HG03565 (cell line): ENCODE measurements around the gene BCL2L12.
"Not testable (repeated sequence)": the region's sequence is repeated elsewhere in the genome, so short reads cannot be mapped to it uniquely, and the experiment has no call there.

Experiments used
- ATAC-seq: cut with Tn5 transposase; IDR thresholded peaks from one replicate; pipeline ENCODE4 v1.9.1; 2021; ENCODE audit warnings: mild to moderate bottlenecking, moderate library complexity; ENCODE audit not compliant: unreplicated experiment

Gene BCL2L12, protein sequence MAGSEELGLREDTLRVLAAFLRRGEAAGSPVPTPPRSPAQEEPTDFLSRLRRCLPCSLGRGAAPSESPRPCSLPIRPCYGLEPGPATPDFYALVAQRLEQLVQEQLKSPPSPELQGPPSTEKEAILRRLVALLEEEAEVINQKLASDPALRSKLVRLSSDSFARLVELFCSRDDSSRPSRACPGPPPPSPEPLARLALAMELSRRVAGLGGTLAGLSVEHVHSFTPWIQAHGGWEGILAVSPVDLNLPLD

DNA sequence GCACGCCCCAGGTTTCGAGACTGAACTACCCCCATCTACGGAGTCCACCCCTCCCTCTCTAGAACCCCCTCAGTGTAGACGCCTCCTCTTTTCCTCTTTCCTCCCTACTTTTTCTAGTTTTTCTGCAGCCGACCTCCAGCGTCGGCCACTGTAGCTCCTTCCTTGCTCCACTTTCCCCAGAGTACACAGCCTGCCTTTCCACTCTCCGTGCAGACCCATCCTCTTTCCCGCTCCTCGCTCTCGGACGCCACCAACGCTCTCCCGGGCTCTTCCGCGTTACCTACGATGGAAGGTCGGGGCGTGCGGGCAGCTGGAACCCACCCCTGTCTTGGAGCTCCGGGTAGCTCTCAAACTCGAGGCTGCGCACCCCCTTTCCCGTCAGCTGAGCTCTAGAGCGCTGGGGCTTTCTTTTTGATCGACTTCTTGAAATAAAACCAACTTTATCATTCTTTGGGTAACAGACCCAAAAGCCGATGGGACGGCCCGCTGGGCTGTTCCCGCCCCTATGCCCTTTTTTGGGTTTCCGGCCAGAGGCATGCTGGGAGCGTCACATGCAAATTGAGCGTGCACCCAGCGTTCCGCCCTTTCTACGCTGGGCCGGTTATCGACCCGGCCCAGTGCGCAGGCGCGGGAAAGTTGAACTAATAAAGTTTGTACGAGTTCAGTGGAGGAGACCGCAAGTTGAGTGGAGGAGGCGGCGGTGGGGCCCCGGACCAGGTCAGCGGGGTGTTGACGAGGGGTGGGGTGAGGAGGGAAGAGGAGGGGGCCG is at the start of gene BCL2L12, which contains the start of gene IRF3:
TSS of gene BCL2L12 (plus strand) at position 583 of the 769 bp plus-strand sequence. CDS start 760 bp downstream, outside the sequence.
TSS of gene IRF3 (minus strand) at position 507 of the 769 bp plus-strand sequence. CDS start 1,019 bp downstream, outside the sequence.
- peak; percentile 78 for ATAC-seq

DNA sequence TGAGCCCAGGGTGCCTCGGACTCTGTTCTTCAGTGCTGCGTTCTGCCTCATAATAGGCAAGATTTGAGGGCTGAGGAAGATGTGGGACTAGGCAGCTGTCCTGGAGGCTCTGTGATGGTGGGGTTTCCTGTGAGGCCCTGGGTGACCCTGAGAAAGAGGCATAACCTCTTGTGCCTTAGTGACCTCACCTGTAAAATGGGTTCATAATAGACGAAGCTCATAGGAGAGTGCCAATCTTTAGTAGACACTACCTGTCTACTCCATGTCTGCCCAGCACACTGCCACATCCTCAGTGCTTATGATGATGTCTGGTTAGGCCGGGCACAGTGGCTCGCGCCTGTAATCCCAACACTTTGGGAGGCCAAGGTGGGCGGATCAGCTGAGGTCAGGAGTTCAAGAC is 49.2 kb upstream of the BCL2L12 start:
- ATAC-seq, result no peak

DNA sequence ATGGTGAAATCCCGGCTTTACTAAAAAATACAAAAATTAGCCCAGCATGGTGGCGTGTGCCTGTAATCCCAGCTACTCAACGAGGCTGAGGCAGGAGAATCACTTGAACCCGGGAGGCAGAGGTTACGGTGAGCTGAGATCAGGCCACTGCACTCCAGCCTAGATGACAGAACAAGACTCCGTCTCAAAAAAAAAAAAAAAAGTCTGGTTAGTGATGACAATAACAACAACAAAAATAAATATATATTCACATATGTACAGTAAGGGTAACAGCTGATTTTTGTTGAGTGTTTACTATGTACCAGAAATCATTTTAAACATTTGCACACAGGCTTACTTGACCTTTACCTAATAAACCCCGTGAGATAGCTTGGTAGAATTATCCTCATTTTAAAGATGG is 48.8 kb upstream of the BCL2L12 start:
- ATAC-seq, result no peak

DNA sequence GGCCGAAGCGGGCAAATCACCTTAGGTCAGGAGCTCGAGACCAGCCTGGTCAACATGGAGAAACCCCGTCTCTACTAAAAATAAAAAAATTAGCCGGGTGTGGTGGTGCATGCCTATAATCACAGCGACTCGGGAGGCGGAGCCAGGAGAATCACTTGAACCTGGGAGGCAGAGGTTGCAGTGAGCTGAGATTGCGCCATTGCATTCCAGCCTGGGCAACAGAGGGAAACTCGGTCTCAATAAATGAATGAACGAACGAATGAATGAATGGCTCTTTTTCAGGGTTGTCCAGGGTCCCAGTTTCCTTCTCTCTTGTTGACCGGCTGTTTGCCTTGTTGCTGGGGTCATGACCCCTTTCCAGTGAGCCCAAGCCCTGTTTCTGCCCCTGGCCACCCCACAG is 47.9 kb upstream of the BCL2L12 start:
- not testable (repeated sequence) for ATAC-seq

DNA sequence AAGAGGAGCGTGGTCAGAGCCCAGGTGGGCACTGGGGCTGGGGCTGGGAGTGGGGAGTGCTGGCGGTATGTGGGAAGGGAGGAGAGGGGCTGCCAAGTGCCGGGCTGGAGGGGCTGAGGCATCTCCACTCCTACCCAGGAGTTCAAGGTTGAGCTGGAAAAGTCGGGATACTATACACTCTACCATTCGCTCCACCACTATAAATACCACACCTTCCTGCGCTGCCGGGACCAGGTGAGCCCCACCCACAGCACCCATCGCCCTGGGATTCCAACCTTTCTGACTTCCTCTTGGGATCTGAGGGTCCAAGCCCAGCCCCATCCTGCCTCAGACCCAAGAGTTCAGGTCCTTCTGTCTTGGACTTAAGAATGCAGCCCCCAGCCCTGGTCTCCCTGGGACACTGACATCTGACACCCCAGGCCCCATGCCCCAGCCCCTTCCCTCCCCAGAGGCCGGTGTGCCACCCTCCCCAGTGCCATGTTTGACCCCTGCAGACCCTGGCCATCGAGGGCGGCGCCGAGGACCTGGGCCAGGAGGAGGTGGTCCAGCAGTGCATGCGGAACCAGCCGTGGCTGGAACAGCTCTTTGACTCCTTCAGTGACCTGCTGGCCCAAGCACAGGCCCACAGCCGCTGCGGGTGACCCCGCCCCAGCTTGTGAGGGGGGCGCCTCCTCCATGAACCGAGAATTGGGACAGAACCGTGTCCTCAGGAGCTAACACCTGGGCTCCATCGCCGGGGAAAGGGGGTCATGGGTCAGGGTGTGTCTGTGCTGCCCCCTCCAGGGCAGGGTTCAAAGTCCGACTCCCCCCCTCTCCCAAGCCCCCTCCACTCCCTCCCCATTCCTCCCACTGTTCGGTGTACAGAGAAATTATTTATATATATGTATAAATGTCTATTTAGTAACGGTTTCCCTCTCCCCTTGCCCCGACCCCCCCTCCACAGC is 40.5 kb upstream of the BCL2L12 start:
- ATAC-seq, result no peak

DNA sequence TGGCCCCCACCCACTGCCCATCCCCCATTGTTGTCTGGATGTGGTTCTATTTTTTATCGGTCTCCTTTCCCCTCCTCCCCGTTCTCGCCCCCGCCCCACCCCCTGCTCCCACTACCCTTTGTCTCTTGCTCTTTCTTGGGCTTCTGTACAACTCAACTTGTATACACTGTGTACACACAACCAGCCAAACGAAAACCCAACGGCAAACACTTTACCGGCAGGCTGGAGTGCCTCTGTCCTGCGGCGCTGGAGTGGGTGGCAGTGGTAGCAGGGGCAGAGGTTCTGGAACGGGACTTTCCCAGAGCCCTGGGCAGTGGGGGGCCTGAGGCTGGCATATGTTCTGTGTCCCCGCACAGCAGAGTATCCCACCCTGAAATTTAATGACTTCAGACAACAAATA is 39.5 kb upstream of the BCL2L12 start:
- ATAC-seq, result no peak

DNA sequence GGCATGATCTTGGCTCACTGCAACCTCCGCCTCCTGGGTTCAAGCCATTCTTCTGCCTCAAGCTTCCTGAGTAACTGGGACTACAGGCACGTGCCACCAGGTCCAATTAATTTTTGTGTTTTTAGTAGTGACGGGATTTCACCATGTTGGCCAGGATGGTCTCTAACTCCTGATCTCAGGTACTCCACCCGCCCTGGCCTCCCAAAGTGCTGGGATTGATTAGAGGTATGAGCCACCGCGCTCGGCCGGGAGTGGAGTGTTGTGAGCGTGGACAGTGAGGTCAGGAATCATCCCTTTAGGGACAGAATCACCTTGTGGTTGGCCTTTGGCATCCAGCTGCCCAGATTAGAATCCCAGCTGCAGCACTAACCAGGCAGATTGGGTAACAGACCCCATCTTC is 36.1 kb upstream of the BCL2L12 start:
- no peak for ATAC-seq

DNA sequence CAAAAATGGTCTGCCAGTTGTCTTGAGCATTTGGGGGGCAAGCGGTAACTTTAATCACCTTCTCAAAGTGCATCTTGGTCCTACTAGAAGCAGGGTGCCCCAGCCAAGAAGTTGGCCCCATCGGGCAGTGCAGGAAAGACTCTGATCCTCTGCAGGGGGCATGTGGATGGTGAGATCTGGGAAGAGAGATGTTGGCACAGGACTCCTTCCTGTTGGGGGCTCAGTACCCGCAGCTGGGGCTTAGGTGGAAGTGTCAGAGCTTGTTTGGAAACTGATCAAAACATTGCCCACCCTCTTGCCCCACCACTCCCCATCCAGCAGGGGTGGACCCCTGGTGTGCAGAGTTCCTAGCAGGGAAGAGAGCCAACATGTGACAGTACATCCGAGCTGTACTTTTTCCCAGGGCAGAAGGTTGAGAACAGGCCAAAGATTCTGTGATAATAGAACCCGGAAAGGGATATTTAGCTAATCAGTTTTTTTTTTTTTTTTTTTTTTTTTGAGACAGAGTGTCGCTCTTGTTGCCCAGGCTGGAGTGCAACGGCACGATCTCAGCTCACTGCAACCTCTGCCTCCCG is 34.6 kb upstream of the BCL2L12 start:
- ATAC-seq, result no peak

DNA sequence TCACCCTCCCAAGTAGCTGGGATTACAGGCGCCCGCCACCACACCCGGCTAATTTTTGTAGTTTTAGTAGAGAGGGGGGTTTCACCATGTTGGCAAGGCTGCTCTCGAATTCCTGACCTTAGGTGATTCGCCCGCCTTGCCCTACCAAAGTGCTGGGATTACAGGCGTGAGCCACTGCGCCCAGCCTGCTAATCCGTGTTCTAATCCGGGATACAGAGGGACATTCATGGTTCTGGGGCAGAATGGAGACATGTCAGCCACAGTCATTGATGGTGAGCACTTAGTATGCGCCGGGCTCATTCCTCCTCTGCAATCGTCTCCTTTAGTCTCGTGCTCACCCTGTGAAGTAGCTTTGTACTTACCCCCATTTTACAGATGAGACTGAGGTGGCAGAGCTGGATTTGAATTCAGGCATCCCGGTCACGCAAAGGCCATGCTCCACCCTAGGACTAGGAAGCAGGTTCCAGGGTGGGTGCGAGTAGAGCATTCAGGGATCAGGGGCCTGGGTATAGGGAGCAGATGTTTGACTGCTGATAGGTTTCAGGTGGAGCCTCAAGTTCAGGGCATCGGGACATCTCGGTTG is 34.0 kb upstream of the BCL2L12 start:
- ATAC-seq, result no peak

DNA sequence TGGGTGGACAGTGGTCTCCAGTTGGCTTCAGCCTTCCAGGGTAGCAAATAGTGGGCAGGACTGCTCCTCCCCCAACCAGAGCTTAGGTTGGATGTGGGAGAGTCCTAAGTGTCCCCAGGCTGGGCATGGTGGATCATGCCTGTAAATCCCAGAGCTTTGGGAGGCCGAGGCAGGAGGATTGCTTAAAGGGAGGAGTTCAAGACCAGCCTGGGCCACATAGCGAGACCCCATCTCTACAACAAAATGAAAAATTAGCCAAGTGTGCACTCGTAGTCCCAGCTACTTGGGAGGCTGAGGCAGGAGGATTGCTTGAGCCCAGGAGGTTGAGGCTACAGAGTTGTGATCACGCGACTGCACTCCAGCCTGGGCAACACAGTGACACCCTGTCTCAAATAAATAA is 33.2 kb upstream of the BCL2L12 start:
- ATAC-seq, result no peak

DNA sequence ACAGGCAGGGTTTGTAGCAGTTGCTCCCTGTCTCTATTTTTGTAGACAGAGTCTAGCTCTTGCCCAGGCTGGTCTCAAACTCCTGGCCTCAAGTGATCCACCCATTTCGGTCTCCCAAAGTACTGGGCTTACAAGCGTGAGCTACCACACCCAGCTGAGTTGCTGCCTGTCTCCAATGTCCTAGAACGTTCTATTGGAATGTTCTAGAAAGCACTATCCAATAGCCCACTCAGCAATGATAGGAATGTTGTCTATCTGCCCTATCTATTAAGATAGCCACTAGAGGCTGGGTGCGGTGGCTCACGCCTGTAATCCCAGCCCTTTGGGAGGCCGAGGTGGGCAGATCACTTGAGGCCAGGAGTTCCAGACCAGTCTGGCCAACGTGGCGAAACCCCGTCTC is 32.5 kb upstream of the BCL2L12 start:
- ATAC-seq, result not testable (repeated sequence)

DNA sequence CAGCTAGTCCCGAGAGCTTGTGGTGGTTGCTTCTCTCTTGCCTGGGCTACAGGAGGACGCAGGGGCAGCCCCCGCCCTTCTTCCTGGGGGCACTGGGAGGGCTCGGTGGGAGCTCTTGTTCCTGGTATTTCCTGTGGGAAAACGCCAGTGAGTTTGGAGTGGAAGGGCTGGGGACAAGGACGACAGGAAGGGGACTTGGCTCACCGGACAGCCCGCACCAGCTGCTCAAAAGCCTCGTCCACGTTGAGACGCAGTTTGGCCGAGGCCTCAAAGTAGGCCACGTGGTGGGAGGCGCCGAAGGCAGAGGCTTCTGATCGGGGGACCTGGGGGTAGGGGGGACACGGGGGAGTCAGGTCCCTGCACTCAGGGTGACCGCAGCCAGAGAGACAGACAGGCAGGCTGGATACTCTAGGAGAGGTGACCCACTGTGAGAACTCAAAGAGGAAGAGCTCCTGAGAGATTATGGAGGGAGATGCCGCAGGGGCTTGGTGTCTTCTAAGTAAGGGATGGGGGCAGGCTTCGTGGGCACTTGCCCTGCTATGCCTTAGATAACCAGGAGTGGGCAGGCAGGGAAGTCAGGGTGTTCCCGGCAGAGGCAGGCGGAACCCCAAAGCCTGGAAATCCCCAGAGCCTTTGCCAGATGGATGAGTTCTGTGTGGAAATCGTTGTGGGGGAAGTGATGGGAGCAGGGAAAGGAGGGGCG is 30.1 kb upstream of the BCL2L12 start:
- no peak for ATAC-seq

DNA sequence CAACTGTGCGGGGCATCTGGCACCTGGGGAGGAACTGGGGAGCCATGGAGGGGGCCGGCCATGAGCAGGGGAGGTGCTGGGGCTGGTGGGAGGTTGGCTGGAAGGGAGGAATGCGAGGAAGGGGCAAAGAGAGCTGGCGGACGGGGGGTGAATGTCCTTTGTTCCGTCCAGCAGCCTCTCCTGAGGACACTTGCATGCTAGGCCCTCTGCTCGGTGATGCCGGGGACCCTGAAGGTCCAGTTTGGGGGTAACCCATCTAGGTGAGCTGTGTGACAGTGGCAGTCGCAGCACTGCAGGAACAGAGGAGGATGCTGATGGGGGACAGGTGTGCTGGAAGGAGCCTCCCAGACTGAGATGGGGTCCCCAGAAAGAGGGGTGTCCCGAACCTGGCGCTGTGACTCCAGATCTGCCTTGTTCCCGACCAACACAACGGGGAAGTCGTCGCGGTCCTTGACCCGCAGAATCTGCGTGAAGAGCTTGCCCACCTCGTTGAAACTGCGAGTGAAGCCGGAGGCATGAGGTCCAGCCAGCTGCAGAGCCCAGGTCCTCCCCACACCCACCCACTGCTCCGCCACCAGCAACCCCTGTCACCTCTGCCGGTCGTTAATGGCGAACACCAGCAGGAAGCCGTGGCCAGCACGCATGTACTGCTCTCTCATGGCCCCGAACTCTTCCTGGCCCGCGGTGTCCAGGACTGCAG is 29.4 kb upstream of the BCL2L12 start:
- no peak for ATAC-seq

DNA sequence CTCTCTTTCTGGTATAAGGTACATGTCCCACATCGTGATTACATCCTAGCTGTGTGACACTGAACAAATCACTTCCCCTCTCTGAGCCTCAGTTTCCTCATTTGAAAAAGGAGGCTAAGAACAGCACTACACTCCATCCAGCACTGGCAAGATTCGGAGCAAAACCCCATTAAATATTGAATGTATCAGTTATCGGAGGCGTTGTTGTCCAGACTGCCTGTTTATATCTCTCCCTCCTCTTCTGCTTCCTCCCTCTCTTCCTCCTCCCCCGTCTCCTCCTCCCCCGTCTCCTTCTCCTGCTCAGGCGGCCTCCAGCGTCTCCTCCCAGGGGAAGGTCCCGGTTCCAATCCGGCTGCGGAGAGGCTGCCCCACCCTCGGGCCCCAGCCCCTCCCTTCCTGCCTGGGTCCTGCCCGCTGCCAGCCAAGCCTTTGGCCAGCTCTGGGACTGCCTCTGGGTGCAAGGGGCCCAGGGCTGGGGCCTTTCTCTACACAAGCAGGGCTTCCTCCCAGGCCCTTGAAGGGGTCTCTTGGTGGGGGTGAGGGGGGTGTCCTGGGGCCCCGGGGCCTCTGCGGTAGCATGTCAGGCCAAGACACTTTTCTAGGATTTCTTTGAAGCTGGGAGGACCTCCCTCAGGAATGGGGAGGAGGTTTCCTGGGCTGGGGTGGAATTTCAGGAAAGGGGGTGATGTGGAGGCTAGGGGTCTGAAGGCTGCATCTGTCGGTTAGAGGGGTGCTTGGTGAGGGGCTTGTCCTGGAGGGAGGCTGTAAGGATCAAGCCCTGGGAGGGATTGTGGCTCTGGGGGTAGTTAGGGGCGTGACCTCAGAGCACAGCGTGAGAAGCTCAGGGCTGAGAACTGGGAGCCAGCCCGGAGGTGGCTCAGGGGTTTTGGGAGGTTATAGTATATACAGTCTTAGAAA is 27.7 kb upstream of the BCL2L12 start:
- ATAC-seq, result no peak

DNA sequence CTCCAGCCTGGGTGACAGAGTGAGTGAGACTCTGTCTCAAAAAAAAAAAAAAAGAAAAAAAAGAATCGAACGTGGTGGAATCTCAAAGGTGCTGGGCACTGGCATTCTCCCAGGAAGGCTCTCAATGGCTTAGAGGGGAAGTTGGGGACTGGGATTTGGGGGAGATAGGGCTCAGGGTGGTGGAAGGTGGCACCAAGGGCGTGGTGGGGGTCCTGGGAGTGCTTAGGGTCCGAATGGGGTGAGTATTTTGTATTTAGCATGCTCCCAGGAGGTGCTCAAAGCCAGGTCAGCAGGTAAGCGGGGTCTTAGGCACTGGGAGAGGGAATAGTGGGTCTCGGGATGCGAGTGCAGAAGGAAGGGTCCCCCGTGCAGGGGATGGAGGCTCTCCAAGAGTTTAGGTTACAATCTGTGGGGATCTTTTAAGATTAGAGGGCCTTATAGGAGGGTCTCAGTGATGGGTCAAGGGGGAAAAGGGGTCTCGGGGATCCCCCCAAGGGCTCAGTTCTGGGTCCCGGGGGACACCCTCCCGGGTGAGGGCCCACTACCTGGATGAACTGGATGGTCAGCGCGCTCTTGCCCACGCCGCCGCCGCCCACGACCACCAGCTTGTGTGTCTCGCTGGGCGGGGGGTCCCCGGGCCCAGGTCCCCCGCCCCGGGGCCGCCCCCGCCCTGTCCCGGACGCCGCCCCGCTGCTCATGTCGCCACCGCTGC is 26.2 kb upstream of the BCL2L12 start:
- no peak for ATAC-seq

DNA sequence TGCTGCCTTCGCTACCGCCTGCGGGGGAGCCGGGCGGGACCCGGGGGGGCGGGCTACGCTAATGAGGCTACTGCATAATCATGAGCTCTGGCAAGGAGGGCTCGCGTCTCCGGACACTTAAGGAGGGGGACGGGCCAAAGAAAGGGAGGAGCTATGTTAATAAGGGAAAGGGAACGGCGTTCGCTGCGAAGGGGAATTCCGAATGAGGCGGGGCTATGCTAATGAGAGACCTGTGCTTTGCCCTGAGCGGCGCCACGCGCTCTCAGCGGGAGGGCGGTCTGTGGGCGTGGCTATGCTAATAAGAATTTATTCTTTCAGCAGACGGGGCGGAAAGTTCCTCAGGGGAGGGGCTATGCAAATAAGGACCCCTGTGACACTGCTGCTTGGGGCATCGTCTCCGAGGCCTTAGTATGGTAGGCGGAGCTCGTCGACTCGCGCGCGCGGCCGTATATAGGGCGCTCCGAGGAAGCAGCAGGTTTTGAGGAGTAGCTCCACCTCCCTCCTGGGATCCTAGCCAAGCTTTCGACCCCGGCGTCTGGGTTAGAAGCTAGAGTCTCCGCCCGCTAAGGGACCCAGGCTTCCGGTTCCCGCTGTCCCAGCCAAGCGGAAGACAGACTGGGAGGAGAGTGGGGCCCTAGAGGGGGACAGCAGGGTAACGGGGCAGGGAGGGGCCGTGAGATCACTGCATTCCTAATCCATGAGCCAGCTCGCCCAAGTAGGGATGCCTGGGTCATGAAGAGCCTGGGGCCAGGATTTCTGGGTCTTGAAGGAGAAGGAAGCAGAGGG is 25.4 kb upstream of the BCL2L12 start, which contains the start of gene RRAS:
TSS of gene RRAS (minus strand) at position 31 of the 786 bp plus-strand sequence. CDS start 45 bp downstream, outside the sequence.
- peak; percentile 60 for ATAC-seq
